ENCODE data around the gene RASL11B. TPM values are rescaled to one million over a fixed set of nuclear protein-coding genes. Genes with fewer than 3 reads are reported as not detected.
"Not testable (repeated sequence)": the region's sequence is repeated elsewhere in the genome, so short reads cannot be mapped to it uniquely, and the experiment has no call there.

Gene RASL11B
- total RNA-seq, result under 1 TPM in 1 of 2 experiments, not detected in 1; 0.10 TPM

DNA sequence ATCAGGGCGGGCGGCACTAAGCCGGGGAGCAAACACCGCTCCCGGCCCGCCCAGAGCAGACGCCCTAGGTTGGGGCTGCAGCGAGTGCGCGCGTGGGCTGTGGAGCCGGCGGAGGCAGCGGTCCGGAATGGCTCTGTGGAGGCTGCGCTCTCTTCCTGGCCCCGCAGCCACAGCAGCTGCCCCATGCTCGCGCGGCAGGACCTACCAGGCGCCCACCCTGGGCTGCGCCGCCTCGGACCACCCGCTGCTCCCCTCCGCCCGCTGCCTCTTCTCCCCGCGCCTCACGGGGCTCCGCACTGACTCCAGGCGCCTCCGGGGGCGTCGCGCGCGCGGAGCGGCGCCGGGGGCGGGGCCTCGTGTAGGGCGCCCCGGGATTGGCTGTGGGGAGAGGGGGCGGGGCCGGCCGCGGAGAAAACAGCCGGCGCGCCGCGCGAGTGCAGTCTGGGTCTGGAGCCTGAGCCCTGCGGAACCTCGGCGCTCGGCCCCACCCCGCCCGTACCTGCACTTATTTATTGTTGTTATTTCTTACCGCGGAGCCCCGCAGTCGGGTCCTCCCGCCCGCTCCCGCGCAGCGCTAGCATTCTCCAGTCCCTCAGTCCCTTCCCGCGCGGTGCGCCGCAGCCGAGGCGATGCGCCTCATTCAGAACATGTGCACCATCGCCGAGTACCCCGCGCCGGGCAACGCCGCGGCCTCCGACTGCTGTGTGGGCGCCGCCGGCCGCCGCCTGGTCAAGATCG, at the start of gene RASL11B:
TSS of gene RASL11B (plus strand) at position 439 of the 738 bp plus-strand sequence. CDS start at position 630, 191 bp downstream.
- ChIA-PET CTCF (interaction anchor here (0.8 to 1.1 kb wide), 2 partner anchors 14 to 16 kb away, joined by 3 read pairs; no protein-coding TSS in a partner anchor), POLR2A (interaction anchor here (1.0 kb wide), 1 partner anchor 140 kb away, joined by 4 read pairs; no protein-coding TSS in a partner anchor)
- Mint-ChIP-seq H3K27ac (peak within 1 kb of the TSS; percentile 63), H3K4me3 (peak within 1 kb of the TSS; percentile 70), H3K9me3 (peaks cover 11% of the 10 kb centered on the region), H3K4me1 (peaks cover 10% of the 10 kb centered on the region), H3K27me3 (peaks cover 32% of the 10 kb centered on the region), H3K36me3 (ENCODE audit: low read depth) (no peaks in the 10 kb centered on the region)
- DNase-seq, result peak; percentile 82

DNA sequence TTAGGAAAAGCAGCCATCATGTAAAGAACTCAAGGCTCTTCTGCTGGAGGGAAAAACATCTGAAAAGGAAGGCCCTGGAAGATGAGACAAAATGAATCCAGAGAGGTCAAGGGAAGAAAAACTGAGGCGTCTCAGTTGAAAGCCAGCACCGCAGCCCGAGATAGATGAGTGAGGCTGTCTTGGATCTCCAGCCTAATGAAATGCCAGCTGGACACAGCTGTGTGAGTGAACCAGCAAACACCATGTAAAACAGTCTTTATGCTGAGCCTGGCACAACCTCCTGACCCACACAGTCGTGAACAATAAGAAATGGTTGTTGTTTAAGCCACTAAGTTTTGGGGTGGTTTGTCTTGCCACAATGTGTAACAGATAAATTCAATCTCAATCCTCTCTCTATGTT, 48.6 kb upstream of the RASL11B start:
- Mint-ChIP-seq H3K4me1 (no peaks in the 10 kb centered on the region), H3K27ac (no peak overlapping the region), H3K27me3 (no peaks in the 10 kb centered on the region), H3K9me3 (peaks cover 2% of the 10 kb centered on the region), H3K4me3 (no peak overlapping the region), H3K36me3 (ENCODE audit: low read depth) (no peaks in the 10 kb centered on the region)
- POLR2A ChIA-PET, result no interaction called here
- CTCF ChIA-PET, result no interaction called here
- no peak for DNase-seq

- DNase-seq, result no peak
- H3K36me3 Mint-ChIP-seq (ENCODE audit: low read depth), result no peaks in the 10 kb centered on the region
- CTCF ChIA-PET, result no interaction called here
- H3K4me1 Mint-ChIP-seq, result peaks cover 31% of the 10 kb centered on the region
- no peaks in the 10 kb centered on the region for H3K27me3 Mint-ChIP-seq
- H3K4me3 Mint-ChIP-seq, result no peak overlapping the region
- no peaks in the 10 kb centered on the region for H3K9me3 Mint-ChIP-seq
- POLR2A ChIA-PET, result no interaction called here
- no peak overlapping the region for H3K27ac Mint-ChIP-seq
Measured at GRCh38 chr4:52822583-52822971, 39.5 kb upstream of the RASL11B start.

- Mint-ChIP-seq H3K4me3 (no peak overlapping the region), H3K36me3 (ENCODE audit: low read depth) (no peaks in the 10 kb centered on the region), H3K27ac (no peak overlapping the region), H3K27me3 (no peaks in the 10 kb centered on the region), H3K4me1 (peaks cover 31% of the 10 kb centered on the region), H3K9me3 (no peaks in the 10 kb centered on the region)
- CTCF ChIA-PET, result interaction anchor here (0.7 kb wide), 1 partner anchor 20 kb away, joined by 3 read pairs; no protein-coding TSS in a partner anchor
- no peak for DNase-seq
- POLR2A ChIA-PET, result interaction anchor here (0.6 kb wide), 1 partner anchor 383 kb away, joined by 3 read pairs; no protein-coding TSS in a partner anchor
Measured at GRCh38 chr4:52822972-52823701, 39.0 kb upstream of the RASL11B start.

DNA sequence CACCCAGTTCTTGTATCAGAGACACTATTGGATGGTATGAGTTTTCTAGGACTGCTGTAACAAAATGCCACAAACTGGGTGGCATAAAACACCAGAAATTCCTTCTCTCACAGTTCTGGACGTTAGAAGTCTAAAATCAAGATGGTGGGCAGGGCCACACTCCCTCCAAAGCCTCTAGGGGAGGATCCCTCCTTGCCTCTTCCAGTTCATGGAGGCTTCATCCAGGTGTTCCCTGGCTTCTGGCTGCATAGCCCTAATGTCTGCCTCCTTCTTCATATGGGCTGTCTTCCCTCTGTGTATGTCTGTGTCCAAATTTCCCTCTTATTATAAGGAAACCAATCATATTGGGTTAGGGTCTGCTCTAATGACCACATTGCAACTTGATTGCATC, 38.4 kb upstream of the RASL11B start:
- CTCF ChIA-PET, result interaction anchor here (0.7 kb wide), 1 partner anchor 19 kb away, joined by 3 read pairs; no protein-coding TSS in a partner anchor
- H3K36me3 Mint-ChIP-seq (ENCODE audit: low read depth), result no peaks in the 10 kb centered on the region
- no peak overlapping the region for H3K27ac Mint-ChIP-seq
- no peak for DNase-seq
- no peak overlapping the region for H3K4me3 Mint-ChIP-seq
- H3K4me1 Mint-ChIP-seq, result peaks cover 31% of the 10 kb centered on the region
- POLR2A ChIA-PET, result interaction anchor here (0.6 kb wide), 1 partner anchor 383 kb away, joined by 3 read pairs; no protein-coding TSS in a partner anchor
- no peaks in the 10 kb centered on the region for H3K9me3 Mint-ChIP-seq
- H3K27me3 Mint-ChIP-seq, result no peaks in the 10 kb centered on the region

DNA sequence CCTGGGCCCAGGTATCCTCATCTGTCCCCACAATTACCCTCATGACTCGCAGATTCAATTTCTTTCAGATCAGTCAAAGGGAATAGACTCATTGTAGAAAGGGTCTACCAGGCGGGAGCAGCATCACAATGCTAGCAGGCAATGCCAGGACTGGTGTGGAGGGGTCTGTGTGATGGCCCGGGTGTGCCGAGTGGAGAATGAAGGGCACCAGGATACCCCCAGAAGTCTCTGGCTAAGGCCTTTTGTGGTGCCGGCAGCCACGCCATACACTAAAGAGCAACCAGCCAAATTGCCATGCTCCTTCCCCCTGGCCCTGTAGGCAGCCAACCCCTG, 37.9 kb upstream of the RASL11B start:
- CTCF ChIA-PET, result no interaction called here
- Mint-ChIP-seq H3K4me1 (peaks cover 31% of the 10 kb centered on the region), H3K4me3 (no peak overlapping the region), H3K27me3 (no peaks in the 10 kb centered on the region), H3K36me3 (ENCODE audit: low read depth) (no peaks in the 10 kb centered on the region), H3K9me3 (no peaks in the 10 kb centered on the region), H3K27ac (no peak overlapping the region)
- DNase-seq, result no peak
- POLR2A ChIA-PET, result no interaction called here

DNA sequence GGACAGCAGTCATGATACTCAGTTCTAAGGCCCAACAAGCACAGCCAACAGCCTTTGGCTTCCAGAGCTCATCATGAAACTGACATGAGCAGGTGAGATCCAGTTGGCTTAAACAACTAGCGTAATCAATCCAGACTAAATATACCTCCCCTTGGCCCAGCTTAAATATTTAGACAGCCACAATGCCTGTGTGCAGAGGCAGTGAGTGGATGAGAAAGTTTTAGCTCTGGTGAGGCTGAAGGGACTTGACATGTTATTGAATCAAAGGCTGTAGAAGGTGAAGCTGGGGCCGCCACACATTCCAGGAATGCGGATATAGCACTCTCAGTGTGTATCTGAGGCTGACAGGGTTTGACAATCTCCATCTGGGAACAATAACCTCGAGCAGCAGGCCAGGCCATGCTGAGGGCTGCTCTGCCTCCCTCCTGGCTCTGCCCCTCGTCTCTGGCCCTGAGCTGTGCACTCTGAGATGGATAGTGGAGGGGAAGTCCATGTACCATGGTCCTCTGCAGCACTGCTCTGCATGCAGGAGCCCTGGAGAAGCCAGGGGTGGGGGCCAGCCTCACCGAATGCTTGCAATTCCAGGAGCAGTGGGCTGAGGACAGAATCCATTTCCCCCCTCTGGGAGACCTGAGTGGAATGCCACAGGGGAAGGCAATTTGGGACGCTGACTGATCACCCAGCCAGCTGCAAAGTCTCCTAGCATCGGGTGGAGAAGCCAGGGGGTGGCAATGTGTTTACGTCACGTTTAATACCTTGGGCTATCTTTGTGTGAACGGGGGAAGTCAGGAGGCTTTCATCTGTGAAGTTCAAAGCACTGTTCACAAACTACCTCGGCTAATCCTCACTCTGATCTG, 37.3 kb upstream of the RASL11B start:
- ChIA-PET POLR2A (no interaction called here), CTCF (no interaction called here)
- peaks cover 31% of the 10 kb centered on the region for H3K4me1 Mint-ChIP-seq
- no peak for DNase-seq
- no peak overlapping the region for H3K4me3 Mint-ChIP-seq
- H3K36me3 Mint-ChIP-seq (ENCODE audit: low read depth), result no peaks in the 10 kb centered on the region
- H3K27me3 Mint-ChIP-seq, result no peaks in the 10 kb centered on the region
- no peaks in the 10 kb centered on the region for H3K9me3 Mint-ChIP-seq
- H3K27ac Mint-ChIP-seq, result no peak overlapping the region

- no peaks in the 10 kb centered on the region for H3K36me3 Mint-ChIP-seq (ENCODE audit: low read depth)
- peak overlapping the region; percentile 42 for H3K27ac Mint-ChIP-seq
- H3K9me3 Mint-ChIP-seq, result no peaks in the 10 kb centered on the region
- DNase-seq, result no peak
- CTCF ChIA-PET, result no interaction called here
- no peak overlapping the region for H3K4me3 Mint-ChIP-seq
- POLR2A ChIA-PET, result no interaction called here
- no peaks in the 10 kb centered on the region for H3K27me3 Mint-ChIP-seq
- H3K4me1 Mint-ChIP-seq, result peaks cover 31% of the 10 kb centered on the region
Measured at GRCh38 chr4:52825460-52826090, 36.5 kb upstream of the RASL11B start.

- no peak overlapping the region for H3K27ac Mint-ChIP-seq
- H3K27me3 Mint-ChIP-seq, result no peaks in the 10 kb centered on the region
- ChIA-PET CTCF (no interaction called here), POLR2A (no interaction called here)
- no peak overlapping the region for H3K4me3 Mint-ChIP-seq
- no peaks in the 10 kb centered on the region for H3K4me1 Mint-ChIP-seq
- no peaks in the 10 kb centered on the region for H3K9me3 Mint-ChIP-seq
- no peaks in the 10 kb centered on the region for H3K36me3 Mint-ChIP-seq (ENCODE audit: low read depth)
- DNase-seq, result no peak
Measured at GRCh38 chr4:52833941-52834525, 28.1 kb upstream of the RASL11B start.

- H3K27me3 Mint-ChIP-seq; H3K36me3 Mint-ChIP-seq (ENCODE audit: low read depth); H3K4me1 Mint-ChIP-seq; H3K9me3 Mint-ChIP-seq; CTCF ChIA-PET; H3K27ac Mint-ChIP-seq; H3K4me3 Mint-ChIP-seq; POLR2A ChIA-PET; DNase-seq: not testable (repeated sequence)
Measured at GRCh38 chr4:52834641-52835456, 27.3 kb upstream of the RASL11B start.

GRCh38 chr4:52836120-52836519, 26.0 kb upstream of the RASL11B start:
- no peaks in the 10 kb centered on the region for H3K36me3 Mint-ChIP-seq (ENCODE audit: low read depth)
- POLR2A ChIA-PET, result no interaction called here
- no peaks in the 10 kb centered on the region for H3K27me3 Mint-ChIP-seq
- no peaks in the 10 kb centered on the region for H3K9me3 Mint-ChIP-seq
- DNase-seq, result no peak
- no peaks in the 10 kb centered on the region for H3K4me1 Mint-ChIP-seq
- CTCF ChIA-PET, result no interaction called here
- no peak overlapping the region for H3K4me3 Mint-ChIP-seq
- H3K27ac Mint-ChIP-seq, result no peak overlapping the region

GRCh38 chr4:52836678-52837077, 25.4 kb upstream of the RASL11B start:
- POLR2A ChIA-PET, result no interaction called here
- no peak for DNase-seq

More at GRCh38 chr4:52836678-52837077, 25.4 kb upstream of the RASL11B start:
- Mint-ChIP-seq H3K27me3 (no peaks in the 10 kb centered on the region), H3K4me1 (no peaks in the 10 kb centered on the region), H3K27ac (no peak overlapping the region), H3K36me3 (ENCODE audit: low read depth) (no peaks in the 10 kb centered on the region), H3K9me3 (no peaks in the 10 kb centered on the region), H3K4me3 (no peak overlapping the region)
- CTCF ChIA-PET, result no interaction called here

Data from activated CD4-positive, alpha-beta T cell treated with anti-CD3 and anti-CD28 coated beads, Interleukin-2, amount 10 ng/mL, durations not matched to agents 7 days and 5 days (primary cell).